Measurements from ENCODE around the gene RNF220. TPM values are rescaled to one million over a fixed set of nuclear protein-coding genes. Genes with fewer than 3 reads are reported as not detected.

The RNF220 gene
- total RNA-seq, 2 donors from 2014 or later: 85.4 to 124 TPM

DNA sequence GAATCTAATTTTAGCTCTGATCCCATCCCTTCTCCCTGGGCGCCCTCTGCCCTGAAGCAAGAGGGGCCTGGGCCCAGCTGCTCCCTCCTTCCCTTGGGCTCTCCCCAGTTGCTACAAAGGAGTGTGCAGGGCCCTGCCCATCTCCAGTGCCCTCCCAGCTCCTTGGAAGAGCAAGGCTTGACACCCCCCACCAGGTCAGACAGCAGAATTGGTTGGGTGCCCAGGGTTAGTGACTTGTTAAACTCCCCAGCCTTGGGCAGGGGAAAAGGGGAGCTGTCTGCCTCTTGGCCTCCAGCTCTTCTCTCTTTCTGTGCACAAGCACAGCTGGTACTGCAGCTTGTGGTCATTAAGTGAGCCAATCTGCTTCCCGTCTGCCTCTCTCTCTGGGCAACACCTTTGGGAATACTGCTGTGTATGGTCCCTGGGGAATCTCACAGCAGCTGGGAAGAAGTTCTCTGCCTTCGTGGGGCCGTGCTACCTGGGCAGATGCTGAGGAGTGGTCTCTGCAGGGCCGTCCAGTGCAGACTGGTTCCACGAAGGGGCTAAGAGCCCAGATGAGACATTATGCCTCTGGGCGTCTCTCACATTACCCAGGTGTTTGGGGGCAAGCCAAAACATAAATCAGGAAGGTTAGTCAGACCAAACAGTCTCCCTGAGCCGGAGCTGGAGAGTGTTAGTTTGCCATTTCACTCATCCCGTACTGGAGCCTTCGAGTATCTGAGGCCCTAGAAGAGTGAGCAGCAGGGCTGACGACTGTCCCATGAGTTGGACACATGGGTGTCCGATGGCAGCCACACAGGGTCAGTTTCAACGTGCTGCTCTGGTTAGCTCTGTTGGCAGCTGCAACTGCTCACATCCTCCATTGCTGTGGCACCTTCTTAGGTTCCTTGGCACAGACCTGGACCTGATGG, 231.9 kb downstream of the RNF220 start:
- Histone ChIP-seq H3K9me3 (no peaks in the 10 kb centered on the region), H3K4me3 (no peak overlapping the region), H3K27me3 (no peaks in the 10 kb centered on the region), H3K4me1 (peaks cover 26% of the 10 kb centered on the region), H3K36me3 (replicated peaks in 1 of 2; ENCODE audit: insufficient read depth in 1 of 2, low read depth in 2 of 2) (peaks cover 7 to 22% of the 10 kb centered on the region in 2 donors), H3K27ac (no peak overlapping the region)
- TF ChIP-seq, protein P1, sequence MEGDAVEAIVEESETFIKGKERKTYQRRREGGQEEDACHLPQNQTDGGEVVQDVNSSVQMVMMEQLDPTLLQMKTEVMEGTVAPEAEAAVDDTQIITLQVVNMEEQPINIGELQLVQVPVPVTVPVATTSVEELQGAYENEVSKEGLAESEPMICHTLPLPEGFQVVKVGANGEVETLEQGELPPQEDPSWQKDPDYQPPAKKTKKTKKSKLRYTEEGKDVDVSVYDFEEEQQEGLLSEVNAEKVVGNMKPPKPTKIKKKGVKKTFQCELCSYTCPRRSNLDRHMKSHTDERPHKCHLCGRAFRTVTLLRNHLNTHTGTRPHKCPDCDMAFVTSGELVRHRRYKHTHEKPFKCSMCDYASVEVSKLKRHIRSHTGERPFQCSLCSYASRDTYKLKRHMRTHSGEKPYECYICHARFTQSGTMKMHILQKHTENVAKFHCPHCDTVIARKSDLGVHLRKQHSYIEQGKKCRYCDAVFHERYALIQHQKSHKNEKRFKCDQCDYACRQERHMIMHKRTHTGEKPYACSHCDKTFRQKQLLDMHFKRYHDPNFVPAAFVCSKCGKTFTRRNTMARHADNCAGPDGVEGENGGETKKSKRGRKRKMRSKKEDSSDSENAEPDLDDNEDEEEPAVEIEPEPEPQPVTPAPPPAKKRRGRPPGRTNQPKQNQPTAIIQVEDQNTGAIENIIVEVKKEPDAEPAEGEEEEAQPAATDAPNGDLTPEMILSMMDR (IDR thresholded peaks at IDR 0.05): no peak
- no peak for TF ChIP-seq POLR2A (IDR thresholded peaks at IDR 0.05)
- intact Hi-C loops (cut with DNase I): no loop called here
- DNase-seq (no peak), ATAC-seq (no peak)
- WGBS, 2 donors: 75 to 80% methylated on average over 13 of the region's 13 CpGs

DNA sequence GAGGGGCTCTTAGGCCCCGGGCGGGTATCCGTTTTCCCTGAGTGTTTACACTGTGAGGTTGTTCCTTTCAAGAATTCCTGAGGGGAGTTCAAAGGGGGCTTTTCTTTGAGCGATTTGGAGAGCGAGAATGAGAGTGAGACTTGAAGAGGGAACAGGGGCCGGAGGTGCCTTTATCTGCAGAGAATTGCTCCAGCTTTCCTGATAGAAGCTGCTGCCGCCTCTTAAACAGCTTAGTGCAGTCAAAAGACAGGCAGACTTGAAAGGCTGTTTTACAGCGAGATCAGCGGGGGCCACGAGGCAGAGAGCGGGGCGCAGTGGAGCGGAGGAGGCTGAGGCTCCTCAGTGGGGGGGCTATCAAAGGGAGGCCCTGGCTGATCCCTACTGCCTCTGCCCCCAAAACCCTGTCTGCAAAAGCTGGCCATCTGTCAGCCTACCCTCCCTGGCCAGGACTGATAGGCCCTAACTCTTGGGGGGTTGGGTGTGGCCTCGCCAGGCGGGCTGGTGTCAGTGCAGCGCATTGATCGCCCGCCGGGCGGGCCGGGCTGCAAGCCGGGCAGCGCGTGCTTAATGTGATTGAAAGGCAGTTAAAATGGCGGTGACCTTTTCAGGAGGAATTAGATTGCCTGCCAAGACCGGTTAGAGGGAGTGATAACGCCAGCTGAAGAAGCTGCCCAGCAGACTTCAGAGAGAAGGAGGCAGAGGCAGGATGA, 232.8 kb downstream of the RNF220 start:
- Histone ChIP-seq H3K4me3 (no peak overlapping the region), H3K36me3 (replicated peaks in 1 of 2; ENCODE audit: insufficient read depth in 1 of 2, low read depth in 2 of 2) (peaks cover 7 to 22% of the 10 kb centered on the region in 2 donors), H3K27me3 (no peaks in the 10 kb centered on the region), H3K4me1 (peaks cover 21% of the 10 kb centered on the region), H3K27ac (no peak overlapping the region), H3K9me3 (no peaks in the 10 kb centered on the region)
- TF ChIP-seq, protein P1 (IDR thresholded peaks at IDR 0.05): no peak
- no peak for TF ChIP-seq POLR2A (IDR thresholded peaks at IDR 0.05)
- WGBS, 2 donors: 84 to 85% methylated on average over 24 to 27 of the region's 27 CpGs
- ATAC-seq (no peak), DNase-seq (no peak)
- intact Hi-C loops (cut with DNase I): no loop called here

DNA sequence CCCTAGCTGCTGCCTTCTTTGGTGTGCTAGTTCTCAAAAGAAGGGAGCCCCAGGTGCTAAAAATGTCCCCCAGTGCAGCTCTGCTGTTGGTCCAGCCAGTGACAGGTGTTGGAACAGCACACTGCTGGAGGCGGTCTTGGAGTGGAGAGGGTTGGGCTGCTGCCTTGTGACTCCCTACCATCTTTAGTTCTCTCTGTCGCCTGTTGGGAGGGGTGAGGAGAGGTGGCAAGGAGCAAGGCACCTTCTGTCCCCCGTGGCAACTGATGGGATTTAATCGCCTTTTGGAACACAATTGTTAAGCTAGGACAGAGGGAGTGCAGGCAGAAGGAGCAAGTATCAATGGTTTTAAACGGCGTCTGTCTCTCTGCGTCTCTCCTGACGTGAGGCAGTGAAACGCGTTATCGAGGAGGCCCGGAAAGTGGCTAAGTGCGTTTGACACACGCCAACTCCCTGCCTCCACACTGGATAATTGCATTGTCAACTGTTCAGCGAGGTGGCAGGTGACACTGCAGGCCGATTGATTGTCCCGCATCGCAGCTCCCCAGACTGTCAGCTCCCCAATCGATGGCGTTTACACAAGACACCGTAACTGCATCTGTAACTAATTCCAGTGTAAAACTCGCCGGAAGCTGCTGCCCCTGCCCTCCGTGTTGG, 235.3 kb downstream of the RNF220 start:
- Histone ChIP-seq H3K4me1 (no peaks in the 10 kb centered on the region), H3K9me3 (no peaks in the 10 kb centered on the region), H3K27me3 (no peaks in the 10 kb centered on the region), H3K36me3 (replicated peaks in 1 of 2; ENCODE audit: insufficient read depth in 1 of 2, low read depth in 2 of 2) (peaks cover 7 to 27% of the 10 kb centered on the region in 2 donors), H3K4me3 (no peak overlapping the region), H3K27ac (no peak overlapping the region)
- intact Hi-C loops (cut with DNase I): loop anchor here (10.0 kb wide), 2 partner anchors 266 to 416 kb away; no protein-coding TSS in a partner anchor
- WGBS, 2 donors: 77 to 78% methylated on average over 23 to 24 of the region's 24 CpGs
- no peak for ATAC-seq
- TF ChIP-seq, protein P1 (IDR thresholded peaks at IDR 0.05): no peak
- TF ChIP-seq POLR2A (IDR thresholded peaks at IDR 0.05): no peak
- DNase-seq: no peak

DNA sequence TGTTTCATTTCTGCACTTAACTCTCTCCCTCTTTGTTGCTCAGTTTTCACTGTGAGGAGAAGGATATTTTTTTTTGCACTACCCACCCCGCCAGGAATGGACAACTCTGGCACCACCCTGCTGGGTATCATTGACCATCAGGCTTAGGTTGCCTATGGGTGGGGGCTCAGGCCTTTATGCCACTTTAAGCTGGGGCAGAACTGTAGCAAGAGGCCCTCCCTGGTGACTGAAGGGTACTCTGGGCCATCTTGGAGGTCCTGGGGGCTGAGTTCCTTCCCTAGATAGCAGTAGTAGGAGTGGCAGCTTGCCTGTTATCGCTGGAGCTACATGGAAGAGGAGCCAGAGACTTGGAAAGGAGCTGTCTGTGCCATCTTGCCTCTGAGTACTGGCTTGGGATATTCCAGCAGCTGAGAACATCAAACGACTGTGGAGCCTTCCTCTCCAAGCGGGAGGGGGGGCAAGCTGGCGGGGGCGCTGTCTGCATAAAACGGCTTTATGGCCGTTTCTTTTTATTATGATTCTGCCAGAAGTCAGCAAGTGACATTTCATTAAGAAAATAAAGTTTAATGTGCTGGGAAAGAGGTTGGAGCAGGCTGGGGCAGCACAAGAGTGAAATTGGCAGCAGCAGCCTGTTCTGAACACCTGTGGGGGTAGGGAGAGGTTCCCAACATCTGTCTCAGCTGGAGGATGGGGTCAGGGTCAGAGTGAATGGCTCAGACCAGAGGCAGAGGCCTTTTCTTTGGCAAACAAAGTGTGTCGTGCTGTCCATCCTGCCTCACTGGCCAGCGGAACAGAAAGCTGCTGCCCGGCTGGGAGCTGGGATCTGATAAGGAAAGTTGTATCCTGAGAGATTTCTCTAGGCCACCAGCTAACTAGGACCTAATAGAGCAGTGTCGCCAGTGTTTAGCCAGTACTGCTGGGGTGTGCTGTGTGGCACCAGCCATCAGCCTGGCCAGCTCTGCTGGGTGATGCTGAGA, 236.4 kb downstream of the RNF220 start:
- ATAC-seq: no peak
- TF ChIP-seq POLR2A (IDR thresholded peaks at IDR 0.05): no peak
- TF ChIP-seq, protein P1 (IDR thresholded peaks at IDR 0.05): no peak
- WGBS, 2 donors: 72 to 77% methylated on average over 11 to 12 of the region's 12 CpGs
- no peaks in the 10 kb centered on the region for H3K27me3 ChIP-seq
- H3K27ac ChIP-seq: no peak overlapping the region
- intact Hi-C loops (cut with DNase I): loop anchor here (10.0 kb wide), 2 partner anchors 267 to 417 kb away; no protein-coding TSS in a partner anchor
- H3K4me3 ChIP-seq: no peak overlapping the region
- no peaks in the 10 kb centered on the region for H3K4me1 ChIP-seq
- no peaks in the 10 kb centered on the region for H3K9me3 ChIP-seq
- H3K36me3 ChIP-seq (replicated peaks in 1 of 2; ENCODE audit: insufficient read depth in 1 of 2, low read depth in 2 of 2): peaks cover 2 to 23% of the 10 kb centered on the region in 2 donors
- DNase-seq: no peak

Data from body of pancreas (tissue), 4 donors.